OCI-LY1 (cell line): ENCODE data around the gene ZNF618.
A peak's percentile ranks its signal among the peaks of the same experiment; 100 is the strongest.

Experiments
- H2AFZ ChIP-seq: fragments of 200-600 bp; sonication (generic), shearing (Covaris generic); 2 replicates; pipeline ENCODE4 v1.6.0; 2014; ENCODE audit warnings: antibody characterized with exemption, mild to moderate bottlenecking, low read length
- H3F3A ChIP-seq: fragments of 200-600 bp; sonication (generic), shearing (Covaris generic); 2 replicates; pipeline ENCODE4 v1.6.0; 2014; ENCODE audit warnings: mild to moderate bottlenecking, antibody characterized with exemption, low read length, moderate library complexity; ENCODE audit not compliant: insufficient read depth
- H3K27ac ChIP-seq: fragments of 200-600 bp; sonication (generic); 2 replicates; pipeline ENCODE4 v1.5.1; 2014; ENCODE audit warnings: low read length, mixed run types, mild to moderate bottlenecking, low read depth; ENCODE audit not compliant: poor library complexity, severe bottlenecking
- H3K27me3 ChIP-seq: fragments of 200-600 bp; sonication (generic); 2 replicates; pipeline ENCODE4 v1.6.0; 2014; ENCODE audit warnings: antibody characterized with exemption, mild to moderate bottlenecking, low read length, moderate library complexity; ENCODE audit not compliant: insufficient read depth
- H3K36me3 ChIP-seq: fragments of 200-600 bp; sonication (generic); 2 replicates; pipeline ENCODE4 v1.6.1; 2014; ENCODE audit warnings: mild to moderate bottlenecking, antibody characterized with exemption, low read length, moderate library complexity, mixed read lengths; ENCODE audit not compliant: insufficient read depth
- H3K4me1 ChIP-seq: fragments of 200-600 bp; sonication (generic); 2 replicates; pipeline ENCODE4 v1.5.1; 2014; ENCODE audit warnings: mild to moderate bottlenecking, low read length, moderate library complexity; ENCODE audit not compliant: insufficient read depth, severe bottlenecking
- H3K4me2 ChIP-seq: fragments of 200-600 bp; sonication (generic), shearing (Covaris generic); 2 replicates; pipeline ENCODE4 v1.6.1; 2014; ENCODE audit warnings: low read length
- H3K4me3 ChIP-seq: fragments of 200-600 bp; sonication (generic); 2 replicates; pipeline ENCODE4 v1.5.1; 2014; ENCODE audit warnings: low read length, low read depth, mild to moderate bottlenecking, mixed read lengths; ENCODE audit not compliant: poor library complexity, severe bottlenecking
- H3K79me2 ChIP-seq: fragments of 200-600 bp; shearing (Covaris generic); 2 replicates; pipeline ENCODE4 v1.6.1; 2016; ENCODE audit warnings: mixed run types, low read length, mixed read lengths; ENCODE audit not compliant: insufficient read depth
- H3K9ac ChIP-seq: fragments of 200-600 bp; sonication (generic), shearing (Covaris generic); 2 replicates; pipeline ENCODE4 v1.6.1; 2014; ENCODE audit warnings: mild to moderate bottlenecking, low read length, mixed read lengths
- H3K9me2 ChIP-seq: fragments of 200-600 bp; sonication (generic), shearing (Covaris generic); 2 replicates; pipeline ENCODE4 v1.6.1; 2014; ENCODE audit warnings: low read depth, mild to moderate bottlenecking, low read length, mixed read lengths
- H3K9me3 ChIP-seq: fragments of 200-600 bp; shearing (Covaris generic); 2 replicates; pipeline ENCODE4 v1.6.1; 2014; ENCODE audit warnings: low read length, mixed read lengths
- H4K20me1 ChIP-seq: fragments of 200-600 bp; sonication (generic), shearing (Covaris generic); 2 replicates; pipeline ENCODE4 v1.6.0; 2016; ENCODE audit warnings: mild to moderate bottlenecking, low read length; ENCODE audit not compliant: insufficient read depth
- EZH2 ChIP-seq: fragments of 200-600 bp; sonication (generic), shearing (Covaris generic); IDR thresholded peaks from 2 replicates; pipeline ENCODE4 v1.8.0; 2017; ENCODE audit warnings: borderline replicate concordance, mixed run types, mild to moderate bottlenecking, antibody characterized with exemption, low read length, moderate library complexity, mixed read lengths
- TF ChIP-seq, protein P1 (sequence below): fragments of 200-600 bp; sonication (generic), shearing (Covaris generic); IDR thresholded peaks from 2 replicates; pipeline ENCODE4 v1.5.1; 2017; ENCODE audit warnings: mild to moderate bottlenecking, antibody characterized with exemption, low read length, moderate library complexity, mixed read lengths

Gene ZNF618

DNA sequence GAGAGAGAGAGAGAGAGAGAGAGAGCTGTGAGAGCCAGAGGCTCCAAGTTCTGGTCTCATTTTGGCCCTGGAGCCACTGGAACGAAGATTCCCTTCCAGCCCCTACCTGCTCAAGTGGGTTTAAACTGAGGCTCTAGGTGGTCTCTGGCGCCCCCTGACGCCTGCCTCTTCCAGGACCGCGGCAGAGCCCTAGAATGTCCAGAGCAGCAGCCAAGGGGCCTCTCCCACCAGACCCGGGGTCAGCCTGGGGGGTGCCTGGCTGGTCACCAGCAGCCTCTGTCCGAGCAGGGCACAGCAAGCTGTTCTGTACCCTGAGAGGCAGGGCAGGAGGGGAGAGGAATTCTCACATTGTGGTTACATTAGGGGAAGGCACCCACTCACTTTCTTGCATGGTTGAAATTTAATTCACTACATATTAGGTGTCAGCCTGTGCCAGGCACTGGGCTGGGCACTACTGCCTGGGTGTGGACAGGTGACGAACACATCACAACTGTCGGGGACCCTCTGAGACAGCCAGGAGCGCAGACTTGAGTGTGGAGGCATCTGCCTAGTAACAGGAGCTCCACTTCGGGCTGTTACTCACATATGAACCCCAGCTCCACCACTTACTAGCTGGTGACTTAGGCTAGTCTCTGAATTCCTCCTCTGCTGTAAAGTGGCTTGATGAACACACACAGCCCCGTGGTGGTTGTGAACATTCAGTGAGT, 157.4 kb downstream of the ZNF618 start:
- Histone ChIP-seq H4K20me1 (no peaks in the 10 kb centered on the region), H3K9ac (no peak overlapping the region), H3K36me3 (no peaks in the 10 kb centered on the region), H3K27me3 (0 out of 2 replicates have a peak, but pooled peaks cover 3% of the 10 kb centered on the region), H3K4me2 (no peak overlapping the region), H3K4me3 (no peak overlapping the region), H3K9me3 (no peaks in the 10 kb centered on the region), H2AFZ (no peak overlapping the region), H3K79me2 (no peaks in the 10 kb centered on the region), H3K9me2 (no peaks in the 10 kb centered on the region), H3K4me1 (no peaks in the 10 kb centered on the region), H3K27ac (no peak overlapping the region), H3F3A (no peaks in the 10 kb centered on the region)
- no peak for TF ChIP-seq EZH2
- TF ChIP-seq, protein P1, sequence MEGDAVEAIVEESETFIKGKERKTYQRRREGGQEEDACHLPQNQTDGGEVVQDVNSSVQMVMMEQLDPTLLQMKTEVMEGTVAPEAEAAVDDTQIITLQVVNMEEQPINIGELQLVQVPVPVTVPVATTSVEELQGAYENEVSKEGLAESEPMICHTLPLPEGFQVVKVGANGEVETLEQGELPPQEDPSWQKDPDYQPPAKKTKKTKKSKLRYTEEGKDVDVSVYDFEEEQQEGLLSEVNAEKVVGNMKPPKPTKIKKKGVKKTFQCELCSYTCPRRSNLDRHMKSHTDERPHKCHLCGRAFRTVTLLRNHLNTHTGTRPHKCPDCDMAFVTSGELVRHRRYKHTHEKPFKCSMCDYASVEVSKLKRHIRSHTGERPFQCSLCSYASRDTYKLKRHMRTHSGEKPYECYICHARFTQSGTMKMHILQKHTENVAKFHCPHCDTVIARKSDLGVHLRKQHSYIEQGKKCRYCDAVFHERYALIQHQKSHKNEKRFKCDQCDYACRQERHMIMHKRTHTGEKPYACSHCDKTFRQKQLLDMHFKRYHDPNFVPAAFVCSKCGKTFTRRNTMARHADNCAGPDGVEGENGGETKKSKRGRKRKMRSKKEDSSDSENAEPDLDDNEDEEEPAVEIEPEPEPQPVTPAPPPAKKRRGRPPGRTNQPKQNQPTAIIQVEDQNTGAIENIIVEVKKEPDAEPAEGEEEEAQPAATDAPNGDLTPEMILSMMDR, result peak; percentile 53

DNA sequence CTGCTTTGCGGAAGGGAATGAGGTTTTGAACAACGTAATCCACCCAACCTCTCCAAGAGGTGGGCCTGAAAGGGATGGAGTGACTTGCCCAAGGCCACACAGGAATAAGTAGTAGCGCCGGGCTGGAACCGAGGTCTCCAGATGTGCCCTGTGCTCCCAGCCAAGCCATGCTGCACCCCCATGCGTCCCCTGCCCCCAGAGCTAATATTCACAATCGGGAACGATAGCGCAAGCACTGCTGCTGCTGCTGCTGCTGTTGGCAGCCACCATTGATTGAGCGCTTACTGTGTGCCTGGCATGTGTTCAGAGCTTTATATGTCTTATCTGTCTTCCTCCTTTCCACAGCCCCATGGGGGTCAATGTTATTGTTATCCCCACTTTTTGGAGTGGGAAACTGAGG, 158.1 kb downstream of the ZNF618 start:
- no peaks in the 10 kb centered on the region for H3K9me2 ChIP-seq
- H3F3A ChIP-seq, result no peaks in the 10 kb centered on the region
- no peaks in the 10 kb centered on the region for H3K79me2 ChIP-seq
- H3K9ac ChIP-seq, result no peak overlapping the region
- H3K4me3 ChIP-seq, result no peak overlapping the region
- H4K20me1 ChIP-seq, result no peaks in the 10 kb centered on the region
- no peaks in the 10 kb centered on the region for H3K9me3 ChIP-seq
- no peak overlapping the region for H2AFZ ChIP-seq
- 0 out of 2 replicates have a peak, but pooled peaks cover 3% of the 10 kb centered on the region for H3K27me3 ChIP-seq
- TF ChIP-seq, protein P1, result no peak
- TF ChIP-seq EZH2, result no peak
- H3K27ac ChIP-seq, result no peak overlapping the region
- H3K4me1 ChIP-seq, result no peaks in the 10 kb centered on the region
- H3K36me3 ChIP-seq, result no peaks in the 10 kb centered on the region
- no peak overlapping the region for H3K4me2 ChIP-seq

DNA sequence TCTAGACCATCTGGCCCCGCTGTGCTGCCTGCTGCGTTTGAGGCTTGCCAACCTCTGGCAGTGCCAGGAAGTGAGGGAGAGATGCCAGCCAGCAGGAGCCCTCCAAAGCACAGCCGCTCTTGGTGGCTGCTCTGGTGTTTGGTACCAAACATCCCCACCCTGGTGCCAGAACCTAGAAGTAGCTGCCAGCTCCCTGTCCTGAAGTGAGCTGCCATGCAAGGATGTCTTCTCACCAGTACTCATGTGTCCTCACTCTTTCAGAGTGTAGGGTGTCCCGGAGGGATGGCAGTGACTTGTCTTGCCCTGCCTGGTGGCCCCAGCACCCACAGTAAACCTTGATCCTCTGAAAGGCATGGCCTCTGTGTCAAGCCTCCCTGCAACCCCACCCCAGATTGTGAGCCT, 158.6 kb downstream of the ZNF618 start:
- Histone ChIP-seq H3K79me2 (no peaks in the 10 kb centered on the region), H3K9ac (no peak overlapping the region), H3K4me3 (no peak overlapping the region), H3K4me2 (no peak overlapping the region), H3K9me2 (no peaks in the 10 kb centered on the region), H2AFZ (no peak overlapping the region), H3K27me3 (0 out of 2 replicates have a peak, but pooled peaks cover 3% of the 10 kb centered on the region), H4K20me1 (no peaks in the 10 kb centered on the region), H3K36me3 (no peaks in the 10 kb centered on the region), H3K4me1 (no peaks in the 10 kb centered on the region), H3F3A (no peaks in the 10 kb centered on the region), H3K9me3 (no peaks in the 10 kb centered on the region), H3K27ac (no peak overlapping the region)
- TF ChIP-seq, protein P1, result no peak
- TF ChIP-seq EZH2, result no peak
